Vagina (tissue), 2 donors: ENCODE data around the gene BLM.

ENCODE experiments used
- CTCF ChIP-seq, 3 experiments: fragments of 450-650 bp in 2 of 3; fragments of 200-600 bp in 1 of 3; sonication (generic) in 1 of 3; IDR thresholded peaks; one replicate each; pipeline ENCODE4 v1.5.1; 2017 to 2019; ENCODE audit warnings: antibody characterized with exemption in 3 of 3, mild to moderate bottlenecking in 2 of 3, moderate library complexity in 2 of 3
- POLR2A ChIP-seq, 2 donors: fragments of 450-650 bp; IDR thresholded peaks; one replicate each; pipeline ENCODE4 v1.6.1; 2017; ENCODE audit warnings: antibody characterized with exemption in 2 of 2, mild to moderate bottlenecking in 2 of 2, moderate library complexity in 2 of 2
- POLR2AphosphoS5 ChIP-seq, 2 donors: sonication (generic); formaldehyde crosslinking; IDR thresholded peaks; one replicate each; pipeline ENCODE4 v1.9.0; 2017; ENCODE audit warnings: antibody characterized with exemption in 2 of 2, mild to moderate bottlenecking in 2 of 2, low read depth in 1 of 2; ENCODE audit not compliant: insufficient read depth in 1 of 2

- TF ChIP-seq CTCF (IDR thresholded peaks at IDR 0.05) (no peak), POLR2A (IDR thresholded peaks at IDR 0.05) (no peak), POLR2AphosphoS5 (IDR thresholded peaks at IDR 0.05; ENCODE audit: insufficient read depth in 1 of 2, low read depth in 1 of 2) (no peak)
These were observed 97.2 kb downstream of the BLM start for GRCh38 chr15:90814191-90814821.
